Activated naive CD4-positive, alpha-beta T cell treated with anti-CD3 and anti-CD28 coated beads, Interleukin-2, amount 50 U/mL, for 16 hours (primary cell): Measurements from ENCODE around the gene FAM210A.

Experiments
- DNase-seq: peaks from one replicate; pipeline ENCODE4 v3.0.0-alpha.2; 2020

The FAM210A gene

GRCh38 chr18:13620818-13621445 is 105.4 kb downstream of the FAM210A start:
- DNase-seq, result no peak

DNA sequence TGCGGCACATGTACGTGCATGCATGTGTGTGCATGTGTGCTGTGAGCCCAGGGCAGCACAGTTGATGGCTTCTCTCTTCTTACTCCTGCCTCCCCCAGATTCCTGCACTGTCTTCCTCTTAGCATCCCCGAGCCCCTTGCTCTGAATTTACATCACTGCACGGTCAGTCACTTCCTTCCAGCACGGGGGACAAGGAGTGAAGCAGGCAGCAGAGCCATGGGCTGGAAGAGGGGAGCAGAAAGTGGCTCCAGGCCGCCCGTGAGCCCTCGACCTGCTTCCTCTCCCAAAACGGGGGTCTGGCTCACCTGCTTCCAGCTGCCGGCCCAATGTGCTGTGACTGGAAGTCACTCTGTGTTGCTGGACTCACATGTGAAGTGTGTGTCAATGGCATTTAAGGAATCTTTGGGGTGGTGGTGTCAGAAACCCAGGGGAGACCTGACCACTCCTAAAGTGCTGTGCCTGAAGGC is 106.1 kb downstream of the FAM210A start:
- DNase-seq, result no peak

DNA sequence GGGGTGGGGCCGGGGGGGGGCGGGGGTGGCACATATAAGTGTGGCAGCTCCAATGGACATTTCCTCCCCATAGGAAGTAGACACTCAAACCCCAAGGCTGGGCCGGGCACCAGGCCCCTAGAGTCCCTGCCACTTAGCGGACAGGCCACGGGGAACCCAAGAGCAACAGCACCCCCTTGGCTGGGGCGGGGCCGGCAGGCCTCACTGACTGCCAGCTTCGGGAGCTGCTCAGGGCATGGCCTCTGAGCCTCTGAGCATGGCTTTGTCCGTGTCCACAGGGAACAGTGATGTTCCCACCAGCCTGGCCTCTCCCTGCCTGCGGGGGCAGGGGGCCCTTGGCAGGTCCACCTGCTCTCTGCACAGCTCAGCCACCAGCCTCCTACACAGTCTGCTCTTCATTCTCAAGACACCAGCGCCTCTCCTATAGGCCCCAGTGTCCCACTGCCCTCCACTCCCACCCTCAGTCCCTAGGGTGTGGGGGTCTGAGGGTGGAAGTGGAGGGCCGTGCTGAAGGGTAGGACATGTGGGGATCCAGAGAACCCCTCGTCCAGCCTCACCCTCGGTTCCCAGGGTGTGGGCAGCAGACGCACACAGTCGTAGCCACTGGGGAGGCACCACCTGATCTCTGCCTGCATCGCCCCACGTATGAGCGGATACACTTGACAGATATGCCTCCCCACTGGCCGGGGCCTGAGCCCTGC is 106.7 kb downstream of the FAM210A start:
- DNase-seq, result no peak

GRCh38 chr18:13618760-13619438 is 107.5 kb downstream of the FAM210A start:
- DNase-seq, result no peak

DNA sequence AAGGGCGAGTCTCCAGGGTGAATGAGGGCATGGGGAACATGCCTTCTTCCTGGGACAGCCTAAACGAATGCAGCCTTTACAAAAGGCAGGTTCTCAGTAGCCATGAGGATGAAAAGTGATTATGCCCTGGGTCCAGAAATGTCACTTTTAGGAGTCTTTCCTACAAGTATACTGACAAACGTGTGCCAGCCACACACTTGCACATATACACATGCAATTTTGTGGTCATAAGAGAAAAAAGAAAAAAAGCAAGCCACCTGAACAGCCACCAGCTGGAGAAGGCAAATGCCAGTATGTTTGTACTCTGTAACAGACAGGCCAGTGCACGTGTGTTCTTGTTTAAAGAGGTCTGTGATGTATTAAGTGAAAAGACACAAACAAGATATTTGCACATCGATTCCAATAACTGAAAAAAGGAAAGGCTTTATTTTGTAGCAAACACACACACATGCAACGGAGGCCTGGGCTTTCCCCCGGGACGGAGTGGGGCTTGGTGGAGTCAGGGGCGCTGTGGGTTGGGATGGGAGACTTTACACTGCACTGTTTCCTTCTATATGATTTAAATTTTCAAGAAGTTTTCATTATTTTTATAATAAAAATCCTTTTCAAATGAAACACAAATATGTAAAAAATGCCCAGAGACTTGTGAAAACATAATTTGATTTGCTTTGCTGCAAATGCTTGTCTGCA is 108.4 kb downstream of the FAM210A start:
- DNase-seq, result no peak

- no peak for DNase-seq
Measured at GRCh38 chr18:13616525-13617035, 109.8 kb downstream of the FAM210A start.

GRCh38 chr18:13616041-13616440 is 110.3 kb downstream of the FAM210A start:
- DNase-seq, result no peak

- DNase-seq, result no peak
Measured at GRCh38 chr18:13615432-13615861, 110.9 kb downstream of the FAM210A start.

DNA sequence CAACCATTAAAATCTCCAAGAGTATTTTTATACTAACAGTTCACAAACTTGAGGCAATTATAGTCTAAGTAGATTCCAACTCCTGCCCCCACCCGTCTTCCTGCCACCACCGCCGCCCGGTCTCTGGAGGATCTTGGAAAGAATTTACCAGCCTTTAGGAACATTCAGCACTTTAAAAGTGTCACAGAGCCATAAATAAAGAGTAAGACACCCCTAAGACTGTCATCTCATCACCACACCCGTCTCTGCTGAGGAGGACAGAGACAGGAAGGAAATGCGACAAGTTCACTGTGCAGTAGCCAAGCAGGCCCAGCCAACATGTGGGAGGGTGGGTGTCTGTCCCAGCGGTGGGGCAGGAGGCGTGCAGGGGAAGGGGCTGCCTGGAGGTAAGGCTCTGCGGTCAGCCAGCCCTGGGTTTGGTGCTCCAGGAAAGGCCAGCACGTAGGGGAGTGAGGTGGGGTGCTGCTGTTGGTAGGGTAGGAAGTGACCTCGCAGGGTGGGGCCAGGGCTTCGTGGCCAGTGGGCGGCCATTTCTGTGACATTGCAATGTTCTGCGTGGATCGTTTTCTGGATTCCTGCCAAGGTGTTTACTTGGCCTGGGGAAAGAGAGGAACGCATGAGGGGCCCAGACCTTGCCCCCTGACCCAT is 111.6 kb downstream of the FAM210A start:
- DNase-seq, result no peak

DNA sequence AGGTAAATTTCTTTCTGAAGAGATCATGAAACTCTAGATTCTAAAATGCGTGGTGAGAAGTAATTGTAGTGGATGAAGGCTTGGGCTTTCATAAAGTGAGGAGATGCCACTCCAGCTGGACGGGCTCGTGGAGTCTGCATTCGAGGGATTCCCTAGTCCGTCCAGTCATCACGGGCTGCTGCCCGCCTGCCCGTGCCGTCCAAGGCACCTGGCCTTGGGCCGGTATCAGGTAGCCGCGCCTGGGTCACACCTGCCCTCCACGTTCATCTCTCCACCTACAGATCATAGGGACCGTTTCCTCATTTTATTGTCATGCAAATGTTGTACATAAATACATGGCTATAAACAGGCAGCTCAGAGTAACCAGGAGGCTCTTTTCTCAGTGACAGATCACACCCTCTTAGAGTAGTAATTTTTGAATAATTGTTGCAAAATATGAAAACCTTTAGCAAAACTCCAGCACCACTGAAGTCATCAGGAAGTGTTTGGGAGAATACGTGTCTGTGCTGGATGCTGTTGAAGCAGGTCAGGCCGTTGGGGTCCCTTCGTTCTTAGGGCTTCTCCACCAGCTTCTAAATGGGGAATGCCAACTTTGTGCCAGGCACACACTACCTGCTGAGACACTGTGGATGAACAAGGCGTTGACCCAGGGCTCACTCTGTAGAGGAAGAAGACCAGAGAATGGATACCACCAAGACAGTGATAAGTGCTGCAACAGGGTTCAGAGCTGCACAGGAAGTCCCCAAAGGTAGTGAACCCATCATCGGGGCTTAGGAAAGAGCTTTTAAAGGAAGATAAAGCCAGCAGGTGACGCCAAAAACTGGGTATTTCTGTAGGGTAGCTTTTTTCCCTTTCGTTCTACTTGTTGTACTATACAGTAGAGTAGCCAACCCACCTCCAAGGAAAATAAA is 112.5 kb downstream of the FAM210A start:
- DNase-seq, result no peak
